Measurements from ENCODE around the gene KIF12.

- TF ChIP-seq EZH2 (IDR thresholded peaks at IDR 0.05; ENCODE audit: borderline replicate concordance, low read depth, low read length, severe bottlenecking): no peak
- no peak for TF ChIP-seq CTCF (IDR thresholded peaks at IDR 0.05; ENCODE audit: borderline replicate concordance, extremely low read depth, low read length, poor library complexity, severe bottlenecking)
Measured at GRCh38 chr9:114107286-114108001, 8.4 kb upstream of the KIF12 start.
